ENCODE measurements around the gene COQ8A. TPM values are rescaled to one million over a fixed set of nuclear protein-coding genes. Genes with fewer than 3 reads are reported as not detected.

COQ8A gene
- total and polyA plus RNA-seq, 4 experiments from 2014 or later = 43.5 to 70.7 (median 59.3) TPM

GRCh38 chr1:226985839-226986463, 45.9 kb downstream of the COQ8A start:
- peaks cover 18% of the 10 kb centered on the region for H3K4me1 ChIP-seq (ENCODE audit: insufficient read depth, low read length)
- H3K27me3 ChIP-seq (ENCODE audit: insufficient read depth, low read length) = no peaks in the 10 kb centered on the region
- H3K36me3 ChIP-seq (ENCODE audit: insufficient read depth, low read length) = peaks cover 8% of the 10 kb centered on the region
- Mint-ChIP-seq H3K4me3 (no peak overlapping the region), H3K27me3 (no peaks in the 10 kb centered on the region), H3K4me1 (peaks cover 11 to 24% (median 18%) of the 10 kb centered on the region in 4 donors), H3K9me3 (no peaks in the 10 kb centered on the region), H3K27ac (peak overlapping the region in 1 of 7 donors; percentile 44), H3K36me3 (peaks cover 28 to 49% of the 10 kb centered on the region in 2 donors)
- H3K4me3 ChIP-seq (ENCODE audit: low read length in 2 of 2) = no peak overlapping the region
- ChIA-PET CTCF (ENCODE audit: partially characterized antibody) (no interaction called here), POLR2A (ENCODE audit: partially characterized antibody) (no interaction called here)
- intact Hi-C loops (cut with micrococcal nuclease) = no loop called here
- H3K9me3 ChIP-seq (ENCODE audit: control insufficient read depth in 1 of 2, low read length in 2 of 2) = no peaks in the 10 kb centered on the region
- H3K27ac ChIP-seq (ENCODE audit: low read depth, low read length) = no peak overlapping the region
- no peak for DNase-seq

DNA sequence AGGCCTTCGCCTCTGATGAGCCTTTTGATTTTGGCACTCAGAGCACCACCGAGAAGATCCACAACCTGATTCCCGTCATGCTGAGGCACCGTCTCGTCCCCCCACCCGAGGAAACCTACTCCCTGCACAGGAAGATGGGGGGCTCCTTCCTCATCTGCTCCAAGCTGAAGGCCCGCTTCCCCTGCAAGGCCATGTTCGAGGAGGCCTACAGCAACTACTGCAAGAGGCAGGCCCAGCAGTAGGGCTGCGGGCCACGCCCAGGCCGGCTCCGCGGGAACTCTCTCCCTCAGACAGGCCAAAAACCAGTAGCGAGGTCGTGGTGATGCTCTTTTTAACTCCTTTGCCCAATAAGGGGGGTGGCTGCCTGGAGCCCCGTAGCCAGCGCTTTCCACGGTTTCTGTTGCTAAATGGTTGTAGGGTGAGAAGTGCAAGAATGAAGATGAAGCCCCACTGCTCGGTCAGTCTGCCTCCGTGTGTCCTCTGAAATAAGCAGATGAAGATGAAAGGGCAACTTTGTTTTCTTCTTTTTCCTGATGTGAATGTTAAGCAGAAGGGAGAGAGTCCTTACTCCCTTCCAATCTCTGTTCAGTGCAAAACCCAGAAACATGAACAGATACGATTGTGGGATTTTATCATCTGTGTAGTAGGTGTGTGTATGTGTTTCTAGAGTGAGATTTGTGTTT, 46.5 kb downstream of the COQ8A start:
- Histone ChIP-seq H3K36me3 (ENCODE audit: insufficient read depth, low read length) (peaks cover 8% of the 10 kb centered on the region), H3K4me1 (ENCODE audit: insufficient read depth, low read length) (peaks cover 18% of the 10 kb centered on the region), H3K4me3 (ENCODE audit: low read length in 2 of 2) (no peak overlapping the region), H3K27me3 (ENCODE audit: insufficient read depth, low read length) (no peaks in the 10 kb centered on the region), H3K27ac (ENCODE audit: low read depth, low read length) (no peak overlapping the region), H3K9me3 (ENCODE audit: control insufficient read depth in 1 of 2, low read length in 2 of 2) (no peaks in the 10 kb centered on the region)
- DNase-seq = no peak
- Mint-ChIP-seq H3K27ac (peak overlapping the region in 2 of 7 donors; percentile 39 to 66), H3K4me1 (peaks cover 11 to 24% (median 18%) of the 10 kb centered on the region in 4 donors), H3K4me3 (no peak overlapping the region), H3K36me3 (peaks cover 28 to 49% of the 10 kb centered on the region in 2 donors), H3K27me3 (no peaks in the 10 kb centered on the region), H3K9me3 (no peaks in the 10 kb centered on the region)
- POLR2A ChIA-PET (ENCODE audit: partially characterized antibody) = no interaction called here
- CTCF ChIA-PET (ENCODE audit: partially characterized antibody) = no interaction called here
- intact Hi-C loops (cut with micrococcal nuclease) = no loop called here

DNA sequence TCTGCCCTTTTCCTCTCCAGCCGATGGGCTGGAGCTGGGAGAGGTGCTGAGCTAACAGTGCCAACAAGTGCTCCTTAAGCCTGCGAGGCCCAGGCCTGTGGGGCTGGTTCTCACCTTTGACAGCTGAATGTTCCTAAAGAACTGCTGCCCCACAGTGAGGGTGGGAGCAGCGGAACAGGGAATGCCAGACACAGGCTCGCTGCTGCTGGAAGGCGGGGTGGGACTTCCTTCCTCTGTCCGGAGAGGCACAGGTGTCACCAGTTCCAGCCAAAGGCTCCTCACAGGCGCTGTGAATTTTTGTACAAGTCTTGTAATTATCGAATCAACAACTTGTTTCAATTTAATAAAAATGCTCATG, 47.1 kb downstream of the COQ8A start:
- H3K27me3 Mint-ChIP-seq = no peaks in the 10 kb centered on the region
- H3K4me1 ChIP-seq (ENCODE audit: insufficient read depth, low read length) = peaks cover 18% of the 10 kb centered on the region
- H3K4me3 Mint-ChIP-seq = no peak overlapping the region
- CTCF ChIA-PET (ENCODE audit: partially characterized antibody) = no interaction called here
- DNase-seq = no peak
- no peak overlapping the region for H3K4me3 ChIP-seq (ENCODE audit: low read length in 2 of 2)
- H3K27me3 ChIP-seq (ENCODE audit: insufficient read depth, low read length) = no peaks in the 10 kb centered on the region
- H3K9me3 ChIP-seq (ENCODE audit: control insufficient read depth in 1 of 2, low read length in 2 of 2) = no peaks in the 10 kb centered on the region
- intact Hi-C loops (cut with micrococcal nuclease) = no loop called here
- peak overlapping the region in 2 of 7 donors; percentile 39 to 66 for H3K27ac Mint-ChIP-seq
- no peak overlapping the region for H3K27ac ChIP-seq (ENCODE audit: low read depth, low read length)
- peaks cover 8% of the 10 kb centered on the region for H3K36me3 ChIP-seq (ENCODE audit: insufficient read depth, low read length)
- no peaks in the 10 kb centered on the region for H3K9me3 Mint-ChIP-seq
- peaks cover 11 to 24% (median 18%) of the 10 kb centered on the region in 4 donors for H3K4me1 Mint-ChIP-seq
- H3K36me3 Mint-ChIP-seq = peaks cover 25 to 45% of the 10 kb centered on the region in 2 donors
- POLR2A ChIA-PET (ENCODE audit: partially characterized antibody) = no interaction called here

- H3K9me3 ChIP-seq (ENCODE audit: control insufficient read depth in 1 of 2, low read length in 2 of 2) = no peaks in the 10 kb centered on the region
- Mint-ChIP-seq H3K4me3 (no peak overlapping the region), H3K4me1 (peaks cover 11 to 24% (median 18%) of the 10 kb centered on the region in 4 donors), H3K27ac (peak overlapping the region in 4 of 7 donors; percentile 29 to 79 (median 70)), H3K27me3 (no peaks in the 10 kb centered on the region), H3K36me3 (peaks cover 20 to 40% of the 10 kb centered on the region in 2 donors), H3K9me3 (no peaks in the 10 kb centered on the region)
- CTCF ChIA-PET (ENCODE audit: partially characterized antibody) = no interaction called here
- H3K36me3 ChIP-seq (ENCODE audit: insufficient read depth, low read length) = peaks cover 8% of the 10 kb centered on the region
- H3K4me1 ChIP-seq (ENCODE audit: insufficient read depth, low read length) = peaks cover 18% of the 10 kb centered on the region
- no peak overlapping the region for H3K27ac ChIP-seq (ENCODE audit: low read depth, low read length)
- POLR2A ChIA-PET (ENCODE audit: partially characterized antibody) = interaction anchor here (1.0 kb wide), 1 partner anchor 49 kb away, joined by 4 read pairs; no protein-coding TSS in a partner anchor
- no peak overlapping the region for H3K4me3 ChIP-seq (ENCODE audit: low read length in 2 of 2)
- intact Hi-C loops (cut with micrococcal nuclease) = no loop called here
- no peak for DNase-seq
- H3K27me3 ChIP-seq (ENCODE audit: insufficient read depth, low read length) = no peaks in the 10 kb centered on the region
Measured at GRCh38 chr1:226987623-226988333, 47.7 kb downstream of the COQ8A start.

DNA sequence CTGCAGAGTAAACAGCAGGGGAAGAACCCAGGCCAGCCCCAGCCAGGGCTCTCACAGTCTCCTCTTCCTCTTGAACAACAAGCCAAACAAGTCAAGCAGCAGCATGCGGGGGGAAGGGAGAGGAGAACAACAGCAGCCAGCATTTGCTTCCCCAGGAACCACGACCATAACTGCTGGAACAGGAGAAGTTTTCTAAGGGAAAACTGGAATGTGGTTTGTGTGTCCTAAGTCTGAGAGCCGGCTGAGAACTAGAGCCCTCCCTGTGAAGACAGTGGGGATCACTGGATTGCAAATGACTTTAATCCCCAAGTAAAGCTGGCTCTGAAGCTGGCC, 48.2 kb downstream of the COQ8A start:
- H3K27ac Mint-ChIP-seq = peak overlapping the region in 4 of 7 donors; percentile 29 to 80 (median 68)
- DNase-seq = no peak
- Histone ChIP-seq H3K4me1 (ENCODE audit: insufficient read depth, low read length) (peaks cover 18% of the 10 kb centered on the region), H3K9me3 (ENCODE audit: control insufficient read depth in 1 of 2, low read length in 2 of 2) (no peaks in the 10 kb centered on the region), H3K27ac (ENCODE audit: low read depth, low read length) (no peak overlapping the region), H3K27me3 (ENCODE audit: insufficient read depth, low read length) (no peaks in the 10 kb centered on the region), H3K4me3 (ENCODE audit: low read length in 2 of 2) (no peak overlapping the region), H3K36me3 (ENCODE audit: insufficient read depth, low read length) (peaks cover 8% of the 10 kb centered on the region)
- peaks cover 11 to 24% (median 18%) of the 10 kb centered on the region in 4 donors for H3K4me1 Mint-ChIP-seq
- intact Hi-C loops (cut with micrococcal nuclease) = no loop called here
- H3K27me3 Mint-ChIP-seq = no peaks in the 10 kb centered on the region
- H3K9me3 Mint-ChIP-seq = no peaks in the 10 kb centered on the region
- CTCF ChIA-PET (ENCODE audit: partially characterized antibody) = no interaction called here
- no peak overlapping the region for H3K4me3 Mint-ChIP-seq
- H3K36me3 Mint-ChIP-seq = peaks cover 20 to 36% of the 10 kb centered on the region in 2 donors
- POLR2A ChIA-PET (ENCODE audit: partially characterized antibody) = interaction anchor here (1.0 kb wide), 1 partner anchor 49 kb away, joined by 4 read pairs; no protein-coding TSS in a partner anchor

DNA sequence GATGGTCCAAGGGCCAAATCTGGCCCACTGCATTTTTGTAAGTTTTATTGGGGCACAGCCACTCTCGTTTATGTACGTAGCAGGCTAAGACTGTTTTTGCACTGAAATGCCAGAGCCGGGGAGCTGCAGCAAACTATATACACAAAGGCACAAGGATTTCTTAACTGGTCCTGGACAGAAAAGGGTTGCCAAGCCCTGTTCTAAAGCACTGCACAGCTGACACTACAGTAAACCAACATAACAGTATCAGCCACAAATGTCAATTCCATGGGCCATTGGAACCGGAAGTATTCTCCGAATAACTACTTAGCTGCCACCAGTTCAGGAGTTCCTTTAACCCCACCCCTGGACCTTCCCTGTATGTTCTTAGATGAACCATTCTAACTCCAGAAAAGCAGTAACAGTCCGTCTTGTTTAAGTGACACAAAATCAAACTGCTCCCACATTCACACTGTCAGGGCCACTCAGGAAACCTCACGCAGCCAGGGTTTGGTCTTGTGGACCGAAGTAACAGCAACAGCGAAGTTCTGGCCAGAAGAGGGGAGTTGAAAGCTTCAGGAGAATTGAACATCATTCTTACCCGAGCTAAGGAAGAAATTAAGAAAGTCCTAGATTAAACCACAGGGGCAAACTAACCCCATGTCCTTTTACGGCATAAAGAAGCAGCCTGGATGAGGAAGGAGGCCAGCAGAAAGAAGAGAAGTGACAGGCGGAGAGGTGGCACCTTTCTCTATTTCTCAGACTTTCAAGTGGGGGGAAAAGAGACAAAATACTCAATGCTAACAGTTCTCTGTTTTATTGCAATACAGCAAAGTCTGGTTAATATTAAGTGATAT, 49.2 kb downstream of the COQ8A start:
- H3K4me3 ChIP-seq (ENCODE audit: low read length in 2 of 2) = no peak overlapping the region
- intact Hi-C loops (cut with micrococcal nuclease) = no loop called here
- peaks cover 8% of the 10 kb centered on the region for H3K36me3 ChIP-seq (ENCODE audit: insufficient read depth, low read length)
- H3K36me3 Mint-ChIP-seq = peaks cover 17 to 32% of the 10 kb centered on the region in 2 donors
- H3K4me1 Mint-ChIP-seq = peaks cover 11 to 24% (median 18%) of the 10 kb centered on the region in 4 donors
- peaks cover 18% of the 10 kb centered on the region for H3K4me1 ChIP-seq (ENCODE audit: insufficient read depth, low read length)
- no peak overlapping the region for H3K27ac ChIP-seq (ENCODE audit: low read depth, low read length)
- no peaks in the 10 kb centered on the region for H3K9me3 Mint-ChIP-seq
- POLR2A ChIA-PET (ENCODE audit: partially characterized antibody) = interaction anchor here (0.6 to 1.0 kb wide), 2 partner anchors 49 to 50 kb away, joined by 3 to 4 read pairs; partner anchors contain the start of gene COQ8A
- CTCF ChIA-PET (ENCODE audit: partially characterized antibody) = no interaction called here
- H3K27me3 ChIP-seq (ENCODE audit: insufficient read depth, low read length) = no peaks in the 10 kb centered on the region
- no peak for DNase-seq
- no peaks in the 10 kb centered on the region for H3K27me3 Mint-ChIP-seq
- peak overlapping the region in 3 of 8 donors; percentile 13 to 60 (median 13) for H3K4me3 Mint-ChIP-seq
- no peaks in the 10 kb centered on the region for H3K9me3 ChIP-seq (ENCODE audit: control insufficient read depth in 1 of 2, low read length in 2 of 2)
- H3K27ac Mint-ChIP-seq = peak overlapping the region; percentile 55 to 93 (median 76)

Measured in CD4-positive, alpha-beta memory T cell (primary cell).